GM23338 (cell line): ENCODE data around the gene NUBPL. TPM values are rescaled to one million over a fixed set of nuclear protein-coding genes. Genes with fewer than 3 reads are reported as not detected.

ENCODE experiments used
- EZH2phosphoT487 ChIP-seq: fragments of 200-600 bp; sonication (generic); IDR thresholded peaks from one replicate; pipeline ENCODE4 v1.8.1; 2018; ENCODE audit warnings: antibody characterized with exemption; ENCODE audit not compliant: unreplicated experiment
- NANOG ChIP-seq: IDR thresholded peaks from 2 replicates; pipeline ENCODE4 v1.6.1; 2016; ENCODE audit warnings: antibody characterized with exemption, borderline replicate concordance
- ZNF114 ChIP-seq: fragments of 250-450 bp; sonication (Bioruptor Pico); IDR thresholded peaks from 2 replicates; pipeline ENCODE4 v1.5.0; 2020; ENCODE audit warnings: mild to moderate bottlenecking, moderate library complexity
- ZNF331 ChIP-seq: fragments of 250-450 bp; sonication (Bioruptor Pico); IDR thresholded peaks from 2 replicates; pipeline ENCODE4 v1.5.0; 2020; ENCODE audit warnings: low read depth, mild to moderate bottlenecking, moderate library complexity
- polyA plus RNA-seq: library from polyadenylated mRNA; unstranded; fragments of >200 nt; fragmentation: Nextera tagmentation; extraction: Ambion mirVana; gene quantifications from 2 replicates; pipeline ENCODE4 v1.2.1, GENCODE V29; 2016
- total RNA-seq: library from RNA; depleted of rRNA; stranded (reverse); fragments of >200 nt; shearing (Covaris generic); gene quantifications from 2 replicates; pipeline ENCODE4 v1.2.3, GENCODE V29; 2014
- TF ChIP-seq, protein P1 (sequence below): fragments of 250-450 bp; sonication (Bioruptor Pico); IDR thresholded peaks from 2 replicates; pipeline ENCODE4 v1.5.0; 2020; ENCODE audit warnings: mild to moderate bottlenecking, moderate library complexity
- TF ChIP-seq, protein P2 (sequence below): IDR thresholded peaks from one replicate; pipeline ENCODE4 v1.6.1; 2018; ENCODE audit warnings: antibody characterized with exemption; ENCODE audit not compliant: unreplicated experiment

NUBPL gene
- total and polyA plus RNA-seq, 2 experiments from 2014 or later, result 6.1 to 20.7 TPM

DNA sequence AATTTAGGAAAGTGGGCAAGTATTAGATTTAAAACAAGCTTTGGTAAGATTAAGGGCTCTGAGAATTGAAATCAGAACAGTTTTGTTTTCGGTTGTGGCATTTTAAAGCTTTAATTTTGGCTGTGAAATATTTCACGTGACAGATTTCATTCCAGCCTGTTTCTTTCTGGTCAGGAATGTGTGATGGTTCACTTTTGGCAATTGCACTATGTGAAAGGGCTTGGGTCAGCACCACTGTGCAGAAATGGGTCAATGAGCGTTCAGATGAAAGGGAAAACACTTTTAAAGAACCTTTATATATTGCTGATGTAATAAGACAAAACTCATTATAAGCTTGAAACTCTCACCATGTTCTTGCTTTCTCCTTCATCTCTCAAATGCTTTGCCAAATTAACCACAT is 17.1 kb downstream of the NUBPL start (continued):
- TF ChIP-seq, protein P1, sequence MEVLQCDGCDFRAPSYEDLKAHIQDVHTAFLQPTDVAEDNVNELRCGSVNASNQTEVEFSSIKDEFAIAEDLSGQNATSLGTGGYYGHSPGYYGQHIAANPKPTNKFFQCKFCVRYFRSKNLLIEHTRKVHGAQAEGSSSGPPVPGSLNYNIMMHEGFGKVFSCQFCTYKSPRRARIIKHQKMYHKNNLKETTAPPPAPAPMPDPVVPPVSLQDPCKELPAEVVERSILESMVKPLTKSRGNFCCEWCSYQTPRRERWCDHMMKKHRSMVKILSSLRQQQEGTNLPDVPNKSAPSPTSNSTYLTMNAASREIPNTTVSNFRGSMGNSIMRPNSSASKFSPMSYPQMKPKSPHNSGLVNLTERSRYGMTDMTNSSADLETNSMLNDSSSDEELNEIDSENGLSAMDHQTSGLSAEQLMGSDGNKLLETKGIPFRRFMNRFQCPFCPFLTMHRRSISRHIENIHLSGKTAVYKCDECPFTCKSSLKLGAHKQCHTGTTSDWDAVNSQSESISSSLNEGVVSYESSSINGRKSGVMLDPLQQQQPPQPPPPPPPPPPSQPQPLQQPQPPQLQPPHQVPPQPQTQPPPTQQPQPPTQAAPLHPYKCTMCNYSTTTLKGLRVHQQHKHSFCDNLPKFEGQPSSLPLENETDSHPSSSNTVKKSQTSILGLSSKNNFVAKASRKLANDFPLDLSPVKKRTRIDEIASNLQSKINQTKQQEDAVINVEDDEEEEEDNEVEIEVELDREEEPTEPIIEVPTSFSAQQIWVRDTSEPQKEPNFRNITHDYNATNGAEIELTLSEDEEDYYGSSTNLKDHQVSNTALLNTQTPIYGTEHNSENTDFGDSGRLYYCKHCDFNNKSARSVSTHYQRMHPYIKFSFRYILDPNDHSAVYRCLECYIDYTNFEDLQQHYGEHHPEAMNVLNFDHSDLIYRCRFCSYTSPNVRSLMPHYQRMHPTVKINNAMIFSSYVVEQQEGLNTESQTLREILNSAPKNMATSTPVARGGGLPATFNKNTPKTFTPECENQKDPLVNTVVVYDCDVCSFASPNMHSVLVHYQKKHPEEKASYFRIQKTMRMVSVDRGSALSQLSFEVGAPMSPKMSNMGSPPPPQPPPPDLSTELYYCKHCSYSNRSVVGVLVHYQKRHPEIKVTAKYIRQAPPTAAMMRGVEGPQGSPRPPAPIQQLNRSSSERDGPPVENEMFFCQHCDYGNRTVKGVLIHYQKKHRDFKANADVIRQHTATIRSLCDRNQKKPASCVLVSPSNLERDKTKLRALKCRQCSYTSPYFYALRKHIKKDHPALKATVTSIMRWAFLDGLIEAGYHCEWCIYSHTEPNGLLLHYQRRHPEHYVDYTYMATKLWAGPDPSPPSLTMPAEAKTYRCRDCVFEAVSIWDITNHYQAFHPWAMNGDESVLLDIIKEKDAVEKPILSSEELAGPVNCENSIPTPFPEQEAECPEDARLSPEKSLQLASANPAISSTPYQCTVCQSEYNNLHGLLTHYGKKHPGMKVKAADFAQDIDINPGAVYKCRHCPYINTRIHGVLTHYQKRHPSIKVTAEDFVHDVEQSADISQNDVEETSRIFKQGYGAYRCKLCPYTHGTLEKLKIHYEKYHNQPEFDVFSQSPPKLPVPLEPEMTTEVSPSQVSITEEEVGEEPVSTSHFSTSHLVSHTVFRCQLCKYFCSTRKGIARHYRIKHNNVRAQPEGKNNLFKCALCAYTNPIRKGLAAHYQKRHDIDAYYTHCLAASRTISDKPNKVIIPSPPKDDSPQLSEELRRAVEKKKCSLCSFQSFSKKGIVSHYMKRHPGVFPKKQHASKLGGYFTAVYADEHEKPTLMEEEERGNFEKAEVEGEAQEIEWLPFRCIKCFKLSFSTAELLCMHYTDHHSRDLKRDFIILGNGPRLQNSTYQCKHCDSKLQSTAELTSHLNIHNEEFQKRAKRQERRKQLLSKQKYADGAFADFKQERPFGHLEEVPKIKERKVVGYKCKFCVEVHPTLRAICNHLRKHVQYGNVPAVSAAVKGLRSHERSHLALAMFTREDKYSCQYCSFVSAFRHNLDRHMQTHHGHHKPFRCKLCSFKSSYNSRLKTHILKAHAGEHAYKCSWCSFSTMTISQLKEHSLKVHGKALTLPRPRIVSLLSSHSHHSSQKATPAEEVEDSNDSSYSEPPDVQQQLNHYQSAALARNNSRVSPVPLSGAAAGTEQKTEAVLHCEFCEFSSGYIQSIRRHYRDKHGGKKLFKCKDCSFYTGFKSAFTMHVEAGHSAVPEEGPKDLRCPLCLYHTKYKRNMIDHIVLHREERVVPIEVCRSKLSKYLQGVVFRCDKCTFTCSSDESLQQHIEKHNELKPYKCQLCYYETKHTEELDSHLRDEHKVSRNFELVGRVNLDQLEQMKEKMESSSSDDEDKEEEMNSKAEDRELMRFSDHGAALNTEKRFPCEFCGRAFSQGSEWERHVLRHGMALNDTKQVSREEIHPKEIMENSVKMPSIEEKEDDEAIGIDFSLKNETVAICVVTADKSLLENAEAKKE, result no peak
- TF ChIP-seq EZH2phosphoT487 (no peak), NANOG (no peak), ZNF331 (CRISPR knock-in tag) (no peak), ZNF114 (CRISPR knock-in tag) (no peak)
- TF ChIP-seq, protein P2, sequence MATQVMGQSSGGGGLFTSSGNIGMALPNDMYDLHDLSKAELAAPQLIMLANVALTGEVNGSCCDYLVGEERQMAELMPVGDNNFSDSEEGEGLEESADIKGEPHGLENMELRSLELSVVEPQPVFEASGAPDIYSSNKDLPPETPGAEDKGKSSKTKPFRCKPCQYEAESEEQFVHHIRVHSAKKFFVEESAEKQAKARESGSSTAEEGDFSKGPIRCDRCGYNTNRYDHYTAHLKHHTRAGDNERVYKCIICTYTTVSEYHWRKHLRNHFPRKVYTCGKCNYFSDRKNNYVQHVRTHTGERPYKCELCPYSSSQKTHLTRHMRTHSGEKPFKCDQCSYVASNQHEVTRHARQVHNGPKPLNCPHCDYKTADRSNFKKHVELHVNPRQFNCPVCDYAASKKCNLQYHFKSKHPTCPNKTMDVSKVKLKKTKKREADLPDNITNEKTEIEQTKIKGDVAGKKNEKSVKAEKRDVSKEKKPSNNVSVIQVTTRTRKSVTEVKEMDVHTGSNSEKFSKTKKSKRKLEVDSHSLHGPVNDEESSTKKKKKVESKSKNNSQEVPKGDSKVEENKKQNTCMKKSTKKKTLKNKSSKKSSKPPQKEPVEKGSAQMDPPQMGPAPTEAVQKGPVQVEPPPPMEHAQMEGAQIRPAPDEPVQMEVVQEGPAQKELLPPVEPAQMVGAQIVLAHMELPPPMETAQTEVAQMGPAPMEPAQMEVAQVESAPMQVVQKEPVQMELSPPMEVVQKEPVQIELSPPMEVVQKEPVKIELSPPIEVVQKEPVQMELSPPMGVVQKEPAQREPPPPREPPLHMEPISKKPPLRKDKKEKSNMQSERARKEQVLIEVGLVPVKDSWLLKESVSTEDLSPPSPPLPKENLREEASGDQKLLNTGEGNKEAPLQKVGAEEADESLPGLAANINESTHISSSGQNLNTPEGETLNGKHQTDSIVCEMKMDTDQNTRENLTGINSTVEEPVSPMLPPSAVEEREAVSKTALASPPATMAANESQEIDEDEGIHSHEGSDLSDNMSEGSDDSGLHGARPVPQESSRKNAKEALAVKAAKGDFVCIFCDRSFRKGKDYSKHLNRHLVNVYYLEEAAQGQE, result no peak
